H1 (cell line): ENCODE data around the gene HIPK2. TPM values are rescaled to one million over a fixed set of nuclear protein-coding genes. Genes with fewer than 3 reads are reported as not detected.

ENCODE experiments used
- CHD2 ChIP-seq: IDR thresholded peaks from 2 replicates; pipeline ENCODE4 v1.6.1; 2012; ENCODE audit warnings: low read length, improper control_type of control experiment
- GABPA ChIP-seq: IDR thresholded peaks from 2 replicates; pipeline ENCODE4 v1.6.1; 2011; ENCODE audit warnings: mild to moderate bottlenecking, low read length, moderate library complexity, borderline replicate concordance; ENCODE audit not compliant: insufficient read depth
- KDM4A ChIP-seq: IDR thresholded peaks from one replicate; pipeline ENCODE4 v1.7.1; 2012; ENCODE audit warnings: low read depth, mild to moderate bottlenecking, moderate library complexity, low read length, inconsistent platforms; ENCODE audit not compliant: severe bottlenecking
- PHF8 ChIP-seq: fragments of 200-600 bp; sonication (generic); conservative IDR thresholded peaks from 2 replicates; pipeline ENCODE4 v1.7.1; 2012; ENCODE audit warnings: low read depth, mild to moderate bottlenecking, inconsistent platforms, low read length, moderate library complexity
- POLR2A ChIP-seq, 2 experiments: IDR thresholded peaks; 1 replicate in 1 of 2; 2 replicates in 1 of 2; pipeline ENCODE4 v1.6.1; 2011; ENCODE audit warnings: low read depth in 2 of 2, low read length in 2 of 2, mild to moderate bottlenecking in 2 of 2; ENCODE audit errors: control extremely low read depth in 1 of 2
- SIX5 ChIP-seq: IDR thresholded peaks from 2 replicates; pipeline ENCODE4 v1.6.1; 2011; ENCODE audit warnings: mild to moderate bottlenecking, low read depth, low read length
- SP2 ChIP-seq: IDR thresholded peaks from 2 replicates; pipeline ENCODE4 v1.6.1; 2012; ENCODE audit warnings: mild to moderate bottlenecking, low read length, inconsistent platforms
- SP4 ChIP-seq: IDR thresholded peaks from 2 replicates; pipeline ENCODE4 v1.6.1; 2012; ENCODE audit warnings: low read length, inconsistent platforms
- TAF1 ChIP-seq: IDR thresholded peaks from 2 replicates; pipeline ENCODE4 v1.6.1; 2011; ENCODE audit warnings: mild to moderate bottlenecking, low read depth, low read length
- polyA plus RNA-seq, 7 experiments: library from polyadenylated mRNA; depleted of rRNA in 3 of 7; stranded (reverse) in 5 of 7; unstranded in 2 of 7; fragments of >200 nt in 5 of 7; fragments of 200-250 nt in 2 of 7; gene quantifications; 1 replicate in 5 of 7; 2 replicates in 1 of 7; 4 replicates in 1 of 7; pipeline versions ENCODE4 v1.2.1 to v1.2.3, GENCODE V29; 2011 to 2013; ENCODE audit warnings: missing spikeins in 2 of 7, mixed read lengths in 2 of 7
- total RNA-seq: library from RNA; stranded (reverse); fragmentation: NEBNext Ultra II Directional; extraction: Animal tissue kit (Norgen Biotek cat#: 25700); gene quantifications from 2 replicates; pipeline ENCODE4 v1.2.1, GENCODE V29; 2021

HIPK2 gene
- total and polyA plus RNA-seq, 2 of the 8 experiments (the other 6 are each of a cell fraction or from before 2014, with no cell fraction given) = 8.3 to 24.3 TPM

DNA sequence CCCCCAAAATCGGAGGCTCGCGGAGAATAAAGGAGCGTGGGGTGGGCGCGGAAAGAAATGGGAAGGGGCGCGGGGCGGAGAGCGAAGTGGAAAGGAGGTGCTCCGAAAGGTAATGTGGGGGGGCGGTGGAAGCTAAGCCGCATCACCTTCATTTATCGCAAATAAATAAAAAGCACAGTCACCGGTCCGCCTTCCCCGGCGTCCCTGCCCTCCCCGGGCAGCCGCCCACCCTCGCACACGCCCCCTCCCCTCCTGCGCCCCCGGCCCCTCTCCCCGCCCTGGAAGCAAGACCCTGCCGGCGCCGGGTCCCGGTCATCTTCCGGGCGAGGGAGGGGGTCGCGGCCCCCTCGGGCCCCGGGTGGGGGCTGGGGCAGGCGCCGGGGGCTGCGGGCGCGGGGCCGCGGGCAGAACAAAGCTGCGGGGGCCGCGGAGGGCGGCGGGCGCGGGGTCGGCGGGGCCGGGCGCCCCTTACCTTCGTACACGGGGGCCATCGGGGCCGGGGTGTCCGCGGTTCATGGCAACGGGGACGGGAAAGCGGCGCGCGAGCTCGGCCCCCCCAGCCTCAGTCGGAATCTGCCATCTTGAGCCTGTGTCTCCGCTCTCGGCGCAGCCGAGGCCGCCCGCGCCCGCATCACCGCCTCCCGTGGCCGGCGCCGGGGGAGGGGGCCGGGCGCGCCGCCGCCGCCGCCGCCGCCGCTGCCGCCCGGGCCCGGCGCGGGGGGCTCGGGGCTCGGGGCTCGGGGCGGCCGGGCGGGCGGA is 486 bp downstream of the HIPK2 start (continued):
- TF ChIP-seq GABPA (no peak), CHD2 (no peak), POLR2A (IDR thresholded peaks at IDR 0.05; ENCODE audit: control extremely low read depth in 1 of 2, low read depth in 2 of 2, low read length in 2 of 2) (peak in 1 of 2 experiments; percentile 46; a peak in 1 of 3 replicates), SP2 (no peak), SP4 (no peak), KDM4A (peak; percentile 50), SIX5 (no peak), TAF1 (peak; percentile 26; the same call in 1 of the 2 replicates), PHF8 (peak; percentile 9; the same call in 1 of the 2 replicates)
- TF ChIP-seq, all 59 proteins: peak for 5
